Heart left ventricle (tissue), 13 donors: ENCODE measurements around the gene CCDC187.

ENCODE experiments used
- POLR2A ChIP-seq, 2 donors: fragments of 450-650 bp; IDR thresholded peaks; one replicate each; pipeline ENCODE4 v1.6.1; 2017; ENCODE audit warnings: antibody characterized with exemption in 2 of 2, mild to moderate bottlenecking in 2 of 2, moderate library complexity in 2 of 2
- TF ChIP-seq, protein P1 (sequence below), 12 donors: fragments of 200-600 bp; sonication (generic) in 4 of 12; IDR thresholded peaks; one replicate each; pipeline versions ENCODE4 v1.5.0 to v1.8.0; 2018 to 2022; ENCODE audit warnings: antibody characterized with exemption in 12 of 12, mild to moderate bottlenecking in 5 of 12
- donor health status: ischemic (EF 13 %, LVEDD 7.1; RV severe dilation, severe dysfunction).
- donor health status: DM: no; HTN: yes; CAD: no.
- donor health status: DM: no; HTN: no; CAD: no.
- donor health status: ischemic (EF 25% LVEDD 6.9; RV normal size, moderate dysfunction).
- donor health status: ischemic (EF 25% LVEDD 5.7; RV mildly dilated, moderate dysfunction).
- donor health status: ischemic (EF 35%, LVEDD 5.7; RV mildly dilated, moderate dysfunction).
- donor health status: nonischemic (EF 11% LVEDD 7.7; RV severe dilation, severe dysfunction).
- donor health status: DM: yes; HTN: yes; CAD: no.
- donor health status: PGD.
- donor health status: ischemic (EF 29% LVEDD 5.4; RV normal size, mild dysfunction).
- donor health status: nonischemic (EF 23%, LVEDD 6.1; RV moderate dilation, normal function).

DNA sequence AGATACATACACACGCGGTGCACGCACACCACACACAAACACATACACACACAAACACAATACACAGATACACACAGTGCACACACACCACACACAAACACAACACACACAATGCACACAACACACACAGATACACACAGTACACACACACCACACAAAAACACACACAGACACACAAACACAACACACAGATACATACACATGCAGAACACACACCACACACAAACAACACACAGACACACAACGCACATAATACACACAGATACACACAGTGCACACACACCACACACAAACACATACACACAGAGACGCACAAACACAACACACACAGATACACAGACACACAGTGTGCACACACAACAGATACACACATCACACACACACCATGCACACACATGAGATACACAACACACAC, 5.9 kb upstream of the CCDC187 start:
- TF ChIP-seq, protein P1, sequence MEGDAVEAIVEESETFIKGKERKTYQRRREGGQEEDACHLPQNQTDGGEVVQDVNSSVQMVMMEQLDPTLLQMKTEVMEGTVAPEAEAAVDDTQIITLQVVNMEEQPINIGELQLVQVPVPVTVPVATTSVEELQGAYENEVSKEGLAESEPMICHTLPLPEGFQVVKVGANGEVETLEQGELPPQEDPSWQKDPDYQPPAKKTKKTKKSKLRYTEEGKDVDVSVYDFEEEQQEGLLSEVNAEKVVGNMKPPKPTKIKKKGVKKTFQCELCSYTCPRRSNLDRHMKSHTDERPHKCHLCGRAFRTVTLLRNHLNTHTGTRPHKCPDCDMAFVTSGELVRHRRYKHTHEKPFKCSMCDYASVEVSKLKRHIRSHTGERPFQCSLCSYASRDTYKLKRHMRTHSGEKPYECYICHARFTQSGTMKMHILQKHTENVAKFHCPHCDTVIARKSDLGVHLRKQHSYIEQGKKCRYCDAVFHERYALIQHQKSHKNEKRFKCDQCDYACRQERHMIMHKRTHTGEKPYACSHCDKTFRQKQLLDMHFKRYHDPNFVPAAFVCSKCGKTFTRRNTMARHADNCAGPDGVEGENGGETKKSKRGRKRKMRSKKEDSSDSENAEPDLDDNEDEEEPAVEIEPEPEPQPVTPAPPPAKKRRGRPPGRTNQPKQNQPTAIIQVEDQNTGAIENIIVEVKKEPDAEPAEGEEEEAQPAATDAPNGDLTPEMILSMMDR (IDR thresholded peaks at IDR 0.05): no peak
- TF ChIP-seq POLR2A (IDR thresholded peaks at IDR 0.05): no peak
